ENCODE measurements around the gene ACP6. TPM values are rescaled to one million over a fixed set of nuclear protein-coding genes. Genes with fewer than 3 reads are reported as not detected.
A peak's percentile ranks its signal among the peaks of the same experiment; 100 is the strongest.

ACP6 gene
- total and polyA plus RNA-seq, 2 of the 13 experiments (the other 11 are each of a cell fraction or from before 2014, with no cell fraction given) = 18.1 to 33.7 TPM

- TF ChIP-seq ZNF589 (CRISPR knock-in tag; conservative IDR thresholded peaks at IDR 0.05) (no peak), CHCHD3 (CRISPR knock-in tag; IDR thresholded peaks at IDR 0.05) (no peak), TCF7 (IDR thresholded peaks at IDR 0.05; ENCODE audit: low read depth) (no peak), ZNF138 (CRISPR knock-in tag; IDR thresholded peaks at IDR 0.05; ENCODE audit: low read depth) (no peak), CENPX (CRISPR knock-in tag; IDR thresholded peaks at IDR 0.05) (no peak), NR1H2 (CRISPR knock-in tag; IDR thresholded peaks at IDR 0.05; ENCODE audit: borderline replicate concordance, low read depth) (no peak), PLRG1 (conservative IDR thresholded peaks at IDR 0.05) (no peak), ERF (CRISPR knock-in tag; IDR thresholded peaks at IDR 0.05) (0 out of 2 replicates have a peak, but pooled peaks have one; percentile 17), ZNF883 (CRISPR knock-in tag; IDR thresholded peaks at IDR 0.05; ENCODE audit: not compliant biosample characterization) (no peak), RXRA (CRISPR knock-in tag; IDR thresholded peaks at IDR 0.05) (0 out of 2 replicates have a peak, but pooled peaks have one; percentile 22), ATF7 (IDR thresholded peaks at IDR 0.05) (no peak), ATF7 (CRISPR knock-in tag; IDR thresholded peaks at IDR 0.05) (no peak), NFE2L2 (IDR thresholded peaks at IDR 0.05; ENCODE audit: low read length) (no peak), NFKBIZ (CRISPR knock-in tag; IDR thresholded peaks at IDR 0.05) (no peak), KAT8 (CRISPR knock-in tag; IDR thresholded peaks at IDR 0.05) (no peak), AHR (CRISPR knock-in tag; IDR thresholded peaks at IDR 0.05) (no peak), SNAI1 (CRISPR knock-in tag; IDR thresholded peaks at IDR 0.05; ENCODE audit: borderline replicate concordance) (no peak), TRIM24 (CRISPR knock-in tag; IDR thresholded peaks at IDR 0.05) (no peak), ETV5 (CRISPR knock-in tag; IDR thresholded peaks at IDR 0.05; ENCODE audit: borderline replicate concordance) (peak; percentile 68), ZNF382 (CRISPR knock-in tag; IDR thresholded peaks at IDR 0.05; ENCODE audit: borderline replicate concordance) (no peak), GATAD2A (CRISPR knock-in tag; IDR thresholded peaks at IDR 0.05) (no peak; the same call in 1 of the 2 replicates), ZNF563 (CRISPR knock-in tag; IDR thresholded peaks at IDR 0.05) (no peak), ESRRA (CRISPR knock-in tag; IDR thresholded peaks at IDR 0.05; ENCODE audit: low read depth) (no peak)
- TF ChIP-seq, protein P1, sequence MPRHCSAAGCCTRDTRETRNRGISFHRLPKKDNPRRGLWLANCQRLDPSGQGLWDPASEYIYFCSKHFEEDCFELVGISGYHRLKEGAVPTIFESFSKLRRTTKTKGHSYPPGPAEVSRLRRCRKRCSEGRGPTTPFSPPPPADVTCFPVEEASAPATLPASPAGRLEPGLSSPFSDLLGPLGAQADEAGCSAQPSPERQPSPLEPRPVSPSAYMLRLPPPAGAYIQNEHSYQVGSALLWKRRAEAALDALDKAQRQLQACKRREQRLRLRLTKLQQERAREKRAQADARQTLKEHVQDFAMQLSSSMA (CRISPR knock-in tag; IDR thresholded peaks at IDR 0.05) = no peak
- TF ChIP-seq, protein P2, sequence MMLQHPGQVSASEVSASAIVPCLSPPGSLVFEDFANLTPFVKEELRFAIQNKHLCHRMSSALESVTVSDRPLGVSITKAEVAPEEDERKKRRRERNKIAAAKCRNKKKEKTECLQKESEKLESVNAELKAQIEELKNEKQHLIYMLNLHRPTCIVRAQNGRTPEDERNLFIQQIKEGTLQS (CRISPR knock-in tag; IDR thresholded peaks at IDR 0.05) = 0 out of 2 replicates have a peak, but pooled peaks have one; percentile 40
- TF ChIP-seq, protein P3, sequence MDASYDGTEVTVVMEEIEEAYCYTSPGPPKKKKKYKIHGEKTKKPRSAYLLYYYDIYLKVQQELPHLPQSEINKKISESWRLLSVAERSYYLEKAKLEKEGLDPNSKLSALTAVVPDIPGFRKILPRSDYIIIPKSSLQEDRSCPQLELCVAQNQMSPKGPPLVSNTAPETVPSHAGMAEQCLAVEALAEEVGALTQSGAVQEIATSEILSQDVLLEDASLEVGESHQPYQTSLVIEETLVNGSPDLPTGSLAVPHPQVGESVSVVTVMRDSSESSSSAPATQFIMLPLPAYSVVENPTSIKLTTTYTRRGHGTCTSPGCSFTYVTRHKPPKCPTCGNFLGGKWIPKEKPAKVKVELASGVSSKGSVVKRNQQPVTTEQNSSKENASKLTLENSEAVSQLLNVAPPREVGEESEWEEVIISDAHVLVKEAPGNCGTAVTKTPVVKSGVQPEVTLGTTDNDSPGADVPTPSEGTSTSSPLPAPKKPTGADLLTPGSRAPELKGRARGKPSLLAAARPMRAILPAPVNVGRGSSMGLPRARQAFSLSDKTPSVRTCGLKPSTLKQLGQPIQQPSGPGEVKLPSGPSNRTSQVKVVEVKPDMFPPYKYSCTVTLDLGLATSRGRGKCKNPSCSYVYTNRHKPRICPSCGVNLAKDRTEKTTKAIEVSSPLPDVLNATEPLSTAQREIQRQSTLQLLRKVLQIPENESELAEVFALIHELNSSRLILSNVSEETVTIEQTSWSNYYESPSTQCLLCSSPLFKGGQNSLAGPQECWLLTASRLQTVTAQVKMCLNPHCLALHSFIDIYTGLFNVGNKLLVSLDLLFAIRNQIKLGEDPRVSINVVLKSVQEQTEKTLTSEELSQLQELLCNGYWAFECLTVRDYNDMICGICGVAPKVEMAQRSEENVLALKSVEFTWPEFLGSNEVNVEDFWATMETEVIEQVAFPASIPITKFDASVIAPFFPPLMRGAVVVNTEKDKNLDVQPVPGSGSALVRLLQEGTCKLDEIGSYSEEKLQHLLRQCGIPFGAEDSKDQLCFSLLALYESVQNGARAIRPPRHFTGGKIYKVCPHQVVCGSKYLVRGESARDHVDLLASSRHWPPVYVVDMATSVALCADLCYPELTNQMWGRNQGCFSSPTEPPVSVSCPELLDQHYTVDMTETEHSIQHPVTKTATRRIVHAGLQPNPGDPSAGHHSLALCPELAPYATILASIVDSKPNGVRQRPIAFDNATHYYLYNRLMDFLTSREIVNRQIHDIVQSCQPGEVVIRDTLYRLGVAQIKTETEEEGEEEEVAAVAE (CRISPR knock-in tag; IDR thresholded peaks at IDR 0.05; ENCODE audit: borderline replicate concordance) = no peak
These were observed 71.5 kb downstream of the ACP6 start (continued) for GRCh38 chr1:147598621-147599361.
